Subcutaneous adipose tissue (tissue), 4 donors: ENCODE results near the gene FRMPD4. TPM values are rescaled to one million over a fixed set of nuclear protein-coding genes. Genes with fewer than 3 reads are reported as not detected.

Experiments used
- CTCF ChIP-seq: fragments of 450-650 bp; IDR thresholded peaks from one replicate; pipeline ENCODE4 v1.5.1; 2016; ENCODE audit warnings: low read depth, mild to moderate bottlenecking, control low read depth, antibody characterized with exemption, moderate library complexity
- total RNA-seq, 4 donors: library from RNA; depleted of rRNA; stranded (reverse); fragments of >200 nt; gene quantifications; one replicate each; pipeline ENCODE4 v1.1.0, GENCODE V29; 2016

The FRMPD4 gene
- total RNA-seq, 4 donors from 2014 or later = 0.17 to 0.44 (median 0.19) TPM; not detected in 1

- no peak for TF ChIP-seq CTCF
Measured at GRCh38 chrX:12401252-12401651, 263.0 kb downstream of the FRMPD4 start.

- no peak for TF ChIP-seq CTCF
Measured at GRCh38 chrX:12403474-12404082, 265.3 kb downstream of the FRMPD4 start.

GRCh38 chrX:12405306-12405705, 267.0 kb downstream of the FRMPD4 start:
- TF ChIP-seq CTCF = no peak

GRCh38 chrX:12410523-12410922, 272.2 kb downstream of the FRMPD4 start:
- no peak for TF ChIP-seq CTCF

GRCh38 chrX:12411831-12412230, 273.6 kb downstream of the FRMPD4 start:
- TF ChIP-seq CTCF = no peak

GRCh38 chrX:12412561-12412960, 274.3 kb downstream of the FRMPD4 start:
- no peak for TF ChIP-seq CTCF

- TF ChIP-seq CTCF = no peak
Measured at GRCh38 chrX:12419591-12419990, 281.3 kb downstream of the FRMPD4 start.
